Coronary artery (tissue), 2 donors: ENCODE results near the gene NPLOC4.
A peak's percentile ranks its signal among the peaks of the same experiment; 100 is the strongest.

Source experiments
- DNase-seq: peaks from one replicate; pipeline ENCODE4 v3.0.0-alpha.2; 2017; ENCODE audit warnings: low spot score
- H3K27ac ChIP-seq, 2 donors: fragments of 200-600 bp; sonication (generic); one replicate each; pipeline ENCODE4 v1.5.1; 2016 to 2019
- H3K4me3 ChIP-seq: fragments of 200-600 bp; sonication (generic); 2 replicates; pipeline ENCODE4 v1.5.1; 2016; ENCODE audit warnings: mild to moderate bottlenecking, moderate library complexity
- CTCF ChIP-seq: fragments of 200-600 bp; sonication (generic); IDR thresholded peaks from one replicate; pipeline ENCODE4 v1.5.1; 2019; ENCODE audit warnings: antibody characterized with exemption

Gene NPLOC4

GRCh38 chr17:81672954-81673353 is 36.0 kb upstream of the NPLOC4 start:
- no peak for TF ChIP-seq CTCF
- no peak for DNase-seq
- H3K4me3 ChIP-seq: no peak overlapping the region
- no peak overlapping the region for H3K27ac ChIP-seq

- DNase-seq: no peak
- Histone ChIP-seq H3K4me3 (no peak overlapping the region), H3K27ac (no peak overlapping the region)
- no peak for TF ChIP-seq CTCF
Measured at GRCh38 chr17:81672504-81672903, 35.6 kb upstream of the NPLOC4 start.

- H3K27ac ChIP-seq: no peak overlapping the region
- H3K4me3 ChIP-seq: peak overlapping the region; percentile 87
- DNase-seq: no peak
- TF ChIP-seq CTCF: no peak
Measured at GRCh38 chr17:81667754-81668153, 30.8 kb upstream of the NPLOC4 start.

GRCh38 chr17:81666342-81667191 is 29.7 kb upstream of the NPLOC4 start, which contains the start of the genes CCDC137 and OXLD1:
Gene CCDC137 (plus strand): TSS chr17:81666737. CDS start chr17:81666767, 30 bp downstream.
Gene OXLD1 (minus strand): TSS chr17:81666605. CDS start chr17:81666577, 28 bp downstream.
- peak within 1 kb of the TSS; percentile 87 for H3K4me3 ChIP-seq
- peak within 1 kb of the TSS; percentile 61 to 84 for H3K27ac ChIP-seq
- no peak for TF ChIP-seq CTCF
- peak; percentile 95 for DNase-seq

GRCh38 chr17:81666092-81666341 is 29.1 kb upstream of the NPLOC4 start:
- H3K27ac ChIP-seq: peak overlapping the region; percentile 61 to 84
- peak overlapping the region; percentile 87 for H3K4me3 ChIP-seq
- no peak for DNase-seq
- no peak for TF ChIP-seq CTCF

GRCh38 chr17:81665205-81666091 is 28.5 kb upstream of the NPLOC4 start:
- no peak for DNase-seq
- peak overlapping the region; percentile 61 to 84 for H3K27ac ChIP-seq
- TF ChIP-seq CTCF: no peak
- H3K4me3 ChIP-seq: peak overlapping the region; percentile 87
